Spleen (tissue), 11 donors: ENCODE data around the gene IFNA6. TPM values are rescaled to one million over a fixed set of nuclear protein-coding genes. Genes with fewer than 3 reads are reported as not detected.

Experiments used
- DNase-seq: peaks from one replicate; pipeline ENCODE4 v3.0.0-alpha.2; 2020
- H3K27ac ChIP-seq, 8 donors: fragments of 200-600 bp; sonication (generic) in 7 of 8; 1 replicate in 4 of 8; 2 replicates in 4 of 8; pipeline versions ENCODE4 v1.5.0 to v1.8.0; 2016 to 2021; ENCODE audit warnings: inconsistent platforms in 4 of 8, mild to moderate bottlenecking in 4 of 8, moderate library complexity in 1 of 8
- H3K27me3 ChIP-seq, 7 donors: fragments of 200-600 bp; sonication (generic) in 6 of 7; replicated peaks in 1 of 7; 1 replicate in 4 of 7; 2 replicates in 3 of 7; pipeline versions ENCODE4 v1.5.0 to v1.8.0; 2016 to 2021; ENCODE audit warnings: inconsistent platforms in 3 of 7, mild to moderate bottlenecking in 1 of 7
- H3K36me3 ChIP-seq, 6 donors: fragments of 200-600 bp; sonication (generic) in 5 of 6; 1 replicate in 4 of 6; 2 replicates in 2 of 6; pipeline versions ENCODE4 v1.5.0 to v1.8.0; 2016 to 2021; ENCODE audit warnings: inconsistent platforms in 2 of 6
- H3K4me1 ChIP-seq, 6 donors: fragments of 200-600 bp; sonication (generic) in 5 of 6; 1 replicate in 3 of 6; 2 replicates in 3 of 6; pipeline versions ENCODE4 v1.5.0 to v1.8.0; 2016 to 2021; ENCODE audit warnings: inconsistent platforms in 3 of 6
- H3K4me3 ChIP-seq, 8 donors: fragments of 200-600 bp; sonication (generic) in 7 of 8; 1 replicate in 4 of 8; 2 replicates in 4 of 8; pipeline versions ENCODE4 v1.5.0 to v1.8.0; 2016 to 2021; ENCODE audit warnings: inconsistent platforms in 4 of 8, mild to moderate bottlenecking in 4 of 8, moderate library complexity in 2 of 8
- H3K9me3 ChIP-seq, 8 donors: fragments of 200-600 bp; sonication (generic) in 7 of 8; 1 replicate in 4 of 8; 2 replicates in 4 of 8; pipeline versions ENCODE4 v1.5.0 to v1.8.0; 2016 to 2021; ENCODE audit warnings: inconsistent platforms in 4 of 8
- CTCF ChIP-seq, 11 experiments: fragments of 200-600 bp in 7 of 11; fragments of 450-650 bp in 4 of 11; sonication (generic) in 4 of 11; IDR thresholded peaks in 8 of 11; conservative IDR thresholded peaks in 3 of 11; 1 replicate in 7 of 11; 2 replicates in 4 of 11; pipeline versions ENCODE4 v1.4.0 to v1.8.0; 2016 to 2021; ENCODE audit warnings: antibody characterized with exemption in 11 of 11, inconsistent platforms in 4 of 11, mild to moderate bottlenecking in 1 of 11
- POLR2A ChIP-seq, 3 donors: fragments of 450-650 bp; IDR thresholded peaks; one replicate each; pipeline ENCODE4 v1.5.1; 2017; ENCODE audit warnings: antibody characterized with exemption in 3 of 3, mild to moderate bottlenecking in 1 of 3
- POLR2AphosphoS5 ChIP-seq, 3 donors: sonication (generic); formaldehyde crosslinking; IDR thresholded peaks; one replicate each; pipeline ENCODE4 v1.5.1; 2017; ENCODE audit warnings: antibody characterized with exemption in 3 of 3
- WGBS, 5 donors: extraction: QIAGEN DNeasy Blood & Tissue Kit in 3 of 5; methylation state at CpG; one replicate each; pipeline versions ENCODE4 v1.1.5 to v1.1.7; 2013 to 2018; 5-methylcytosine and 5-hydroxymethylcytosine counted together
- intact Hi-C: fragments of 100-400 bp; cut with DNase I; formaldehyde crosslinking; loops from one replicate; pipeline ENCODE4 v1.15.0; 2023; ENCODE audit warnings: low total_unique reads
- polyA plus RNA-seq, 3 donors: library from polyadenylated mRNA; stranded (reverse); fragments of 200-250 nt; gene quantifications; one replicate each; pipeline ENCODE4 v1.2.1, GENCODE V29; 2013
- total RNA-seq, 7 donors: library from RNA; depleted of rRNA in 3 of 7; stranded (reverse); fragments of >200 nt in 3 of 7; fragmentation: NEBNext Ultra II Directional in 4 of 7; extraction: Animal tissue kit (Norgen Biotek cat#: 25700) in 4 of 7; gene quantifications; one replicate each; pipeline versions ENCODE4 v1.1.0 to v1.2.1, GENCODE V29; 2016 to 2021
- donor health status: healthy with polysubstance abuse.
- donor health status: DM: no; HTN: no; CAD: no; lungs with moderate emphysema.
- donor health status: DM: no; HTN: no; CAD: no.
- donor health status: Bipolar disorder and iron deficiency.
- donor health status: healthy.
- donor health status: DM: no; HTN: no; CAD: no.
- donor health status: DM: yes; HTN: yes; CAD: no.

Gene IFNA6
- total and polyA plus RNA-seq, 10 donors: 0.23 TPM; not detected in 9

DNA sequence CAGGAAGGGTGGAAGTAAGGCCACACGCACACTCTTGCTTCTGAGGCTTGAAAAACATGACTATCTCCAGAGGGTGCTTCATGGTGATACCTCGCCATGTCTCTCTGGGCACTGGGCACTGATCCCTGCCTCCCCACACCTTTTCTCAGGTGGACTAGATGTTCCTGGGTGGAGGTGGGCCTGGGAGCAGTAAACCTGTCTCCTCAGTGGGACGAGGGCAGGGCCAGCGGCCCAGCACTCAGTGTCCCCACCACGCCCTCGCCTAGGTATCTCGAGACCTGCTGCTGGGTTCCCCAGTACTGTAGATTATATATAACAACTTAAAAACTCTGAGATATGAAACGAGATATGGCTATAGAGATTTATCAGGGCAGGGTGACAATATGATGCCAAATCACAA is 11.6 kb upstream of the IFNA6 start:
- H3K27me3 ChIP-seq: peaks cover 0 to 5% (median 0%) of the 10 kb centered on the region in 7 donors
- WGBS, 5 donors: 80 to 94% (median 91%) methylated on average over 8 of the region's 8 CpGs
- no peak overlapping the region for H3K27ac ChIP-seq
- TF ChIP-seq POLR2AphosphoS5 (IDR thresholded peaks at IDR 0.05) (no peak), CTCF (IDR thresholded peaks at IDR 0.05 in 8 of 11, conservative IDR thresholded peaks at IDR 0.05 in 3 of 11) (no peak), POLR2A (IDR thresholded peaks at IDR 0.05) (no peak)
- H3K4me3 ChIP-seq: no peak overlapping the region
- no peaks in the 10 kb centered on the region for H3K36me3 ChIP-seq
- no peak for DNase-seq
- no peaks in the 10 kb centered on the region for H3K9me3 ChIP-seq
- intact Hi-C loops: no loop called here
- peaks cover 0 to 13% (median 9%) of the 10 kb centered on the region in 6 donors for H3K4me1 ChIP-seq

DNA sequence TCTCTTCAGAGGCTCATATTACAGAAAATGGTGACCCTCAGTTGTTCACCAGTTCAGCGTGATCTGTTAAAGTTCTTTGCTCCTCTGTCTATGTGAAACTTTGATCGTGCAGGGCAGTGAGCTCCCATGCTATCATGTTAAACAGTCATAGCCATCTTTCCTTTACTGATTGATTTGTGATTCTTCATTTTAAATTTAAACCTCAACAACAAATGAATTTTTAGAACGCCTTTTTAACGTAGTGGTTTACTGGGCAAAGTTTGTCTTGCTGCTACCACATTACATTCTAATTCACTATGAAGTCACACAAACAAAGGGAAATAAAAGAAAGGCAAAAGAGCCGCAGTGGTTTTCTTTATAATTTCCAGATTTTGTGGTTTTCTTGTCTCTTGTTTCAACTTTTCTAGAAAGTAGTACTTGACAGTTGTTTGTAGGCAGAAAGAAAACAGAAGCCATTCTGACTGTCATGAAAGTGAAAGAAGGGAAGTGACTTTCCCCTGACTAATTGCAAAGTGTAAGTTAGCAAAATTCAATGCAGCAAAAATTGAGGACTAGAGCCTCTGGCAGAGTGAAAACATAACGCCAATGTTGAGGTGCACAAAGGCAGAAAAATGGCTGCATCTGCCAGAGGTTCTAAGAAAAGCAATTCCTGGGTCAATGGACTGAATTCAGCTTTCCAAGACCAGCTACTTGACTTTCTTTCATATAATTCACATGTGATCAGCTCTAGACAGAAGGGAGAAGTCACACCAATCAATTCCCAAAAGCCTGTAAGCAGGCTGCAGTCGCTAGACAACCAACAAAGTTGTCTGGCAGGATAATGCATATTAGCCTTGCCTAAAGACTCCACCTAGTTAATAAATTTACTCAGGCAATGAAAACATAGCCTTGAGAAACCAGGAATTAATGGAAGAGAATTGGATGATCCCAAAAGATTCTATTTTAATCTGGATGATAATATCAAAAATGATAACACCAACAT is 7.1 kb upstream of the IFNA6 start:
- no peaks in the 10 kb centered on the region for H3K36me3 ChIP-seq
- peak overlapping the region in 1 of 8 donors; percentile 15 for H3K4me3 ChIP-seq
- no peaks in the 10 kb centered on the region for H3K27me3 ChIP-seq
- peaks cover 0 to 10% (median 0%) of the 10 kb centered on the region in 8 donors for H3K9me3 ChIP-seq
- H3K4me1 ChIP-seq: peaks cover 0 to 16% (median 9%) of the 10 kb centered on the region in 6 donors
- no peak for TF ChIP-seq POLR2A (IDR thresholded peaks at IDR 0.05)
- TF ChIP-seq POLR2AphosphoS5 (IDR thresholded peaks at IDR 0.05): no peak
- TF ChIP-seq CTCF (IDR thresholded peaks at IDR 0.05 in 8 of 11, conservative IDR thresholded peaks at IDR 0.05 in 3 of 11): no peak
- WGBS, 5 donors: 45 to 57% (median 52%) methylated on average over 7 of the region's 7 CpGs
- peak overlapping the region in 7 of 8 donors; percentile 0 to 60 (median 35) for H3K27ac ChIP-seq
- DNase-seq: no peak
- intact Hi-C loops: no loop called here

DNA sequence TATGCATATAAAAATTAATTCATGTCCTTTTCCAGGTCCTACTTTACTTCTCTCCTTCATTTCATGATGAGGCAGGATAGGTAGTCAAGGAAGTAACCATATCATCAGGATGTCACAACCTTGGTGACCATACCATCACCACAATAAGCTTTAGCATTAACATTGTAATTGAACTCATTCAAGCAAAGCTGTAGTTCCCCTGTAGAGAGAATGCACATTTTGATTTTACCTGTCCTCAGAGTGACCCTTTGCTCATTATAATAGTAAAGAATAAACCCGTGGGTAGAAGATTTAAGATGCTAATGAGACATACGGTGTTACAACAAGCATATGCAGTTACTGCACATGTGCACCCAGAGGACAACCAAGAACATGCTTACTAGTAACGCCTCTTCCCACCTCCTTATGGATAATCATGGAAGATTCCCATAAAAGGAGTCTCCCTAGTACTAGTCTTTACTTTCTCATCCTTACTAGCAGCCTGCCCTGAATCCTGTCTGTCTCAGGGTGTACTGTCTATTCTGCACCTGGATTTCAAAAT is 2.2 kb downstream of the IFNA6 start:
- TF ChIP-seq POLR2AphosphoS5 (IDR thresholded peaks at IDR 0.05) (no peak), POLR2A (IDR thresholded peaks at IDR 0.05) (no peak), CTCF (IDR thresholded peaks at IDR 0.05 in 8 of 11, conservative IDR thresholded peaks at IDR 0.05 in 3 of 11) (no peak)
- peaks cover 0 to 4% (median 0%) of the 10 kb centered on the region in 7 donors for H3K27me3 ChIP-seq
- H3K4me1 ChIP-seq: no peaks in the 10 kb centered on the region
- H3K27ac ChIP-seq: no peak overlapping the region
- peaks cover 0 to 6% (median 0%) of the 10 kb centered on the region in 8 donors for H3K9me3 ChIP-seq
- intact Hi-C loops: no loop called here
- H3K4me3 ChIP-seq: no peak overlapping the region
- DNase-seq: no peak
- H3K36me3 ChIP-seq: no peaks in the 10 kb centered on the region
- 76 to 81% (median 80%) methylated on average over 3 of the region's 3 CpGs for WGBS, 5 donors

GRCh38 chr9:21340735-21341134 is 10.0 kb downstream of the IFNA6 start:
- no peak for DNase-seq
- WGBS, 5 donors: 86 to 95% (median 89%) methylated on average over 4 of the region's 4 CpGs
- Histone ChIP-seq H3K27me3 (peaks cover 0 to 4% (median 0%) of the 10 kb centered on the region in 7 donors), H3K4me1 (peaks cover 0 to 5% (median 3%) of the 10 kb centered on the region in 6 donors), H3K9me3 (peaks cover 0 to 6% (median 0%) of the 10 kb centered on the region in 8 donors), H3K27ac (no peak overlapping the region), H3K36me3 (no peaks in the 10 kb centered on the region), H3K4me3 (no peak overlapping the region)
- intact Hi-C loops: no loop called here
- TF ChIP-seq POLR2A (IDR thresholded peaks at IDR 0.05) (no peak), POLR2AphosphoS5 (IDR thresholded peaks at IDR 0.05) (no peak), CTCF (IDR thresholded peaks at IDR 0.05 in 8 of 11, conservative IDR thresholded peaks at IDR 0.05 in 3 of 11) (no peak)
